MM.1S (cell line): ENCODE data around the gene LIG1.
"Not testable (repeated sequence)": the region's sequence is repeated elsewhere in the genome, so short reads cannot be mapped to it uniquely, and the experiment has no call there.

Experiments
- DNase-seq: peaks from one replicate; pipeline ENCODE4 v3.0.0-alpha.2; 2015
- H2AFZ ChIP-seq: fragments of 300-600 bp; sonication (generic); 2 replicates; pipeline ENCODE4 v1.6.0; 2016; ENCODE audit warnings: antibody characterized with exemption, low read length
- H3F3A ChIP-seq: fragments of 300-600 bp; sonication (generic); 2 replicates; pipeline ENCODE4 v1.6.1; 2016; ENCODE audit warnings: mild to moderate bottlenecking, antibody characterized with exemption, low read length, moderate library complexity, mixed read lengths; ENCODE audit not compliant: insufficient read depth
- H3K27ac ChIP-seq: fragments of 300-600 bp; sonication (generic); 2 replicates; pipeline ENCODE4 v1.5.1; 2016; ENCODE audit warnings: mild to moderate bottlenecking, low read length
- H3K27me3 ChIP-seq: fragments of 300-600 bp; sonication (generic); replicated peaks from 2 replicates; pipeline ENCODE4 v1.6.0; 2016; ENCODE audit warnings: low read length; ENCODE audit not compliant: insufficient read depth
- H3K36me3 ChIP-seq: fragments of 300-600 bp; sonication (generic); replicated peaks from 2 replicates; pipeline ENCODE4 v1.6.1; 2016; ENCODE audit warnings: mild to moderate bottlenecking, low read length, mixed read lengths; ENCODE audit not compliant: insufficient read depth
- H3K4me1 ChIP-seq: fragments of 300-600 bp; sonication (generic); 2 replicates; pipeline ENCODE4 v1.6.1; 2016; ENCODE audit warnings: low read length, mixed read lengths
- H3K4me2 ChIP-seq: fragments of 300-600 bp; sonication (generic); 2 replicates; pipeline ENCODE4 v1.6.0; 2016; ENCODE audit warnings: low read depth, low read length
- H3K4me3 ChIP-seq: fragments of 300-600 bp; sonication (generic); 2 replicates; pipeline ENCODE4 v1.5.1; 2016; ENCODE audit warnings: low read length, mixed read lengths
- H3K79me2 ChIP-seq: fragments of 300-600 bp; sonication (generic); 2 replicates; pipeline ENCODE4 v1.6.1; 2016; ENCODE audit warnings: mixed run types, low read length, mixed read lengths
- H3K9ac ChIP-seq: fragments of 300-600 bp; sonication (generic); 2 replicates; pipeline ENCODE4 v1.6.1; 2016; ENCODE audit warnings: low read length, mixed read lengths
- H3K9me2 ChIP-seq: fragments of 300-600 bp; sonication (generic); replicated peaks from 2 replicates; pipeline ENCODE4 v1.6.1; 2016; ENCODE audit warnings: mild to moderate bottlenecking, low read length, mixed read lengths; ENCODE audit not compliant: insufficient read depth
- H3K9me3 ChIP-seq: fragments of 300-600 bp; sonication (generic); replicated peaks from 2 replicates; pipeline ENCODE4 v1.6.1; 2016; ENCODE audit warnings: mild to moderate bottlenecking, low read length, mixed read lengths; ENCODE audit not compliant: insufficient read depth
- H4K20me1 ChIP-seq: fragments of 300-600 bp; sonication (generic); 2 replicates; pipeline ENCODE4 v1.6.1; 2016; ENCODE audit warnings: mild to moderate bottlenecking, low read length, moderate library complexity, mixed read lengths; ENCODE audit not compliant: insufficient read depth
- EZH2 ChIP-seq: fragments of 300-600 bp; sonication (generic); optimal IDR thresholded peaks from 2 replicates; pipeline ENCODE3; 2017; ENCODE audit warnings: low read depth, mild to moderate bottlenecking, antibody characterized with exemption, low read length, mixed read lengths
- EZH2phosphoT487 ChIP-seq: fragments of 300-600 bp; sonication (generic); IDR thresholded peaks from 2 replicates; pipeline ENCODE4 v1.6.1; 2018; ENCODE audit warnings: antibody characterized with exemption, low read length
- TF ChIP-seq, protein P1 (sequence below): fragments of 300-600 bp; sonication (generic); IDR thresholded peaks from 2 replicates; pipeline ENCODE4 v1.5.1; 2016; ENCODE audit warnings: antibody characterized with exemption, low read length, mixed read lengths

LIG1 gene

DNA sequence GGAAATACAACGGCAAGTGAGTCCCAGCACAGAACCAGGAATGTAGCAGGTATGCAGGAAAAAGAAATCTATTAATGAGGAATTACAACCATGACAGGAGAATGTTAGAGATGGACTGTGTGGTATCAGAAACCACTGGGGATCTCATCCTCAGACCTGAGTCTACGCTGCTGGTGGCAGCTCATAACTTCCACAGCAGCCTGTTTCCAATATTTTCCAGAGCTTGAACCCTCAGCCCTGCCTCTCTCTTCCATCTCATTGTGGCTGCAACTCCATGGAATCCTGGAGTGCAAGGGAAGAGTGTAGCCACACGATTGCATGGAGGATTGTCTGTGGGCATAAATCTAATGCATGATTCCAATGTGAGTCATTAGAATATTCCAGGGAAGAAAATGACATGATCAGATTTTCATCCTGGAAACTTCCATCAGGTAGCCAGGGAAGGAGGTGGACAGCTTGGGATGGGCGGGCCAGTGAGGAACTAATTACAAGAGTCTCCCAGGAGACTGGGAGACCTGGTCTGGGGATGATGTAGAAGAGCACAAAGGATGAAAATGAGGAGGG lies 74.5 kb downstream of the LIG1 start:
- H3K4me2 ChIP-seq, result no peak overlapping the region
- no peak overlapping the region for H3K9ac ChIP-seq
- peaks cover 14% of the 10 kb centered on the region; the same call in 1 of the 2 replicates for H3K27me3 ChIP-seq
- DNase-seq, result no peak
- no peak overlapping the region for H3K4me3 ChIP-seq
- H3K9me2 ChIP-seq, result no peaks in the 10 kb centered on the region
- no peaks in the 10 kb centered on the region for H3K79me2 ChIP-seq
- H3K4me1 ChIP-seq, result no peaks in the 10 kb centered on the region
- no peak overlapping the region for H2AFZ ChIP-seq
- TF ChIP-seq EZH2phosphoT487 (no peak), EZH2 (no peak)
- TF ChIP-seq, protein P1, sequence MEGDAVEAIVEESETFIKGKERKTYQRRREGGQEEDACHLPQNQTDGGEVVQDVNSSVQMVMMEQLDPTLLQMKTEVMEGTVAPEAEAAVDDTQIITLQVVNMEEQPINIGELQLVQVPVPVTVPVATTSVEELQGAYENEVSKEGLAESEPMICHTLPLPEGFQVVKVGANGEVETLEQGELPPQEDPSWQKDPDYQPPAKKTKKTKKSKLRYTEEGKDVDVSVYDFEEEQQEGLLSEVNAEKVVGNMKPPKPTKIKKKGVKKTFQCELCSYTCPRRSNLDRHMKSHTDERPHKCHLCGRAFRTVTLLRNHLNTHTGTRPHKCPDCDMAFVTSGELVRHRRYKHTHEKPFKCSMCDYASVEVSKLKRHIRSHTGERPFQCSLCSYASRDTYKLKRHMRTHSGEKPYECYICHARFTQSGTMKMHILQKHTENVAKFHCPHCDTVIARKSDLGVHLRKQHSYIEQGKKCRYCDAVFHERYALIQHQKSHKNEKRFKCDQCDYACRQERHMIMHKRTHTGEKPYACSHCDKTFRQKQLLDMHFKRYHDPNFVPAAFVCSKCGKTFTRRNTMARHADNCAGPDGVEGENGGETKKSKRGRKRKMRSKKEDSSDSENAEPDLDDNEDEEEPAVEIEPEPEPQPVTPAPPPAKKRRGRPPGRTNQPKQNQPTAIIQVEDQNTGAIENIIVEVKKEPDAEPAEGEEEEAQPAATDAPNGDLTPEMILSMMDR, result no peak
- H3K9me3 ChIP-seq, result no peaks in the 10 kb centered on the region
- H3F3A ChIP-seq, result no peaks in the 10 kb centered on the region
- H3K27ac ChIP-seq, result no peak overlapping the region
- H3K36me3 ChIP-seq, result no peaks in the 10 kb centered on the region
- no peaks in the 10 kb centered on the region for H4K20me1 ChIP-seq

DNA sequence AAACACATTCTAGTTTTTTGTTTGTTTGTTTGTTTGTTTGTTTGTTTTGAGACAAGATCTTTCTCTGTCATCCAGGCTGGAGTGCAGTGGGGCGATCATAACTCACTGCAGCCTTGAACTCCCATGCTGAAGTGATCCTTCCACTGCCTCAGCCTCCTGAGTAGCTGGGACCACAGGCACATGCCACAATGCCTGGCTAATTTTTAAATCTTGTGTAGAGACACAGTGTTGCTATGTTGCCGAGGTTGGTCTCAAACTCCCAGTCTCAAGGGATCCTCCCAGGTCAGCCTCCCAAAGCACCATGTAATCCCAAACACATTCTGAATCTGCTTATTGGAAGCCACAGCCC lies 75.3 kb downstream of the LIG1 start:
- no peaks in the 10 kb centered on the region for H4K20me1 ChIP-seq
- H3K79me2 ChIP-seq, result no peaks in the 10 kb centered on the region
- no peaks in the 10 kb centered on the region for H3F3A ChIP-seq
- H3K27ac ChIP-seq, result no peak overlapping the region
- H3K36me3 ChIP-seq, result no peaks in the 10 kb centered on the region
- TF ChIP-seq EZH2, result no peak
- TF ChIP-seq, protein P1, result no peak
- no peak for TF ChIP-seq EZH2phosphoT487
- no peaks in the 10 kb centered on the region for H3K9me2 ChIP-seq
- H3K4me2 ChIP-seq, result no peak overlapping the region
- no peak for DNase-seq
- H3K9me3 ChIP-seq, result no peaks in the 10 kb centered on the region
- H3K9ac ChIP-seq, result no peak overlapping the region
- no peaks in the 10 kb centered on the region for H3K4me1 ChIP-seq
- H2AFZ ChIP-seq, result no peak overlapping the region
- H3K4me3 ChIP-seq, result no peak overlapping the region
- peaks cover 17% of the 10 kb centered on the region for H3K27me3 ChIP-seq

DNA sequence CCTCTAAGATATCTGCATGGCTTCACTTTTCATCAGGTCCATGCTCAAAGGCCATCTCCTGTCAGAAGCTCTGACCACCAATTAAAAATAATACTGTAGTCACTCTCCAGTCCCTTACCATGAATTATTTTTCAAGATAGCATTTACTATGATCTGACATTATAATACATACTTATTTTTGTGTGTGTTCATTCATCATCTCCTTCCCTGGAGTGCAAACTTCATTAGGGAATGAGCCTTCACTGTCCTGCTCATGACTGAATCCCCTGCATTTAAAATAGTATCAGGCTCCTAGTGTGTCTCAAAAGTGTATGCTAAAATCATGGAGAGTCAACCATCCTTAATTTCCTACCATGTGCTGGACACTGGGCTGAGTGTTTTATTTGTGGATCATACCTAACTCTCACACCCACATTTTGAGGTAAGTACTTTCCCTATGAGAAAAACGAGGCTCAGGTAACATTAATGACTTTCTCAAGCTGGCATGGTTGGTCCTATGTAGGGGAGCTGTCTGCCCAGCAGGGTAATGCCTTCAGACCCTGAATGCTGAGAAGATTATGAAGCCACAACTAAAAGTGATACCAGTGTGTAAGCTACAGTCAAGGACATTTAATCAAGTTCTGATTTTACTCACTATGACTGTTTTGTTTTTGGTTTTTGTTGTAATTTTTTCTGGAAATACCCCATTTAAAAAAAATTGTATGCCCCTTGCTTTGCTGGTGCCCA lies 75.9 kb downstream of the LIG1 start:
- H4K20me1 ChIP-seq, result no peaks in the 10 kb centered on the region

DNA sequence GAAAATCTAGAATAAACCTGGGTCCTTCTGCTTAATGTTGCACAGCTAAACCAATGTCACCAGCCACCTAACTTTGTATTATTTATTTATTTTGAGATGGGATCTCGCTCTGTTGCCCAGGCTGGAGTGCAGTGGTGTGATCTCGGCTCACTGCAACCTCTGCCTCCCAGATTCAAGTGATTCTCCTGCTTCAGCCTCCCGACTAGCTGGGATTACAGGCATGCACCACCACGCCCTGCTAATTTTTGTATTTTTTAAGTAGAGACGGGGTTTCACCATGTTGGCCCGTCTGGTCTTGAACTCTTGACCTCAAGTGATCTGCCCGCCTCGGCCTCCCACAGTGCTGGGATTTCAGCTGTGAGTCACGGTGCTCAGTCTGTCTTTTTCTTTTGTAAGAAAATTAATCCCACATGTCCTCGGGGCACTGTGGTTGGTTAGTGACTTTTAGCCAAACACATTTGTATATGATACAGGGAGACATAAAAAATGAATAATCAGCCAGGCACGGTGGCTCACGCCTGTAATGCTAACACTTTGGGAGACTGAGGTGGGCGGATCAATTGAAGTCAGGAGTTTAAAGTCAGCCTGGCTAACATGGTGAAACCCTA lies 78.9 kb downstream of the LIG1 start:
- not testable (repeated sequence) for H3K9ac ChIP-seq, H3K27ac ChIP-seq, H3K4me3 ChIP-seq, H3K9me2 ChIP-seq, H4K20me1 ChIP-seq, H3K36me3 ChIP-seq, H3K79me2 ChIP-seq, H3K4me1 ChIP-seq, H3K9me3 ChIP-seq, H2AFZ ChIP-seq, H3K4me2 ChIP-seq, DNase-seq, H3F3A ChIP-seq
- H3K27me3 ChIP-seq, result peaks cover 25% of the 10 kb centered on the region

More for the DNA sequence above, 75.9 kb downstream of the LIG1 start:
- H3K27me3 ChIP-seq, result peaks cover 21% of the 10 kb centered on the region
- H2AFZ ChIP-seq, result no peak overlapping the region
- no peaks in the 10 kb centered on the region for H3K36me3 ChIP-seq
- H3K4me1 ChIP-seq, result no peaks in the 10 kb centered on the region
- H3K27ac ChIP-seq, result no peak overlapping the region
- no peaks in the 10 kb centered on the region for H3K9me2 ChIP-seq
- DNase-seq, result no peak
- no peak overlapping the region for H3K4me2 ChIP-seq
- H3K9ac ChIP-seq, result no peak overlapping the region
- H3K4me3 ChIP-seq, result no peak overlapping the region
- TF ChIP-seq EZH2 (no peak), EZH2phosphoT487 (no peak)
- TF ChIP-seq, protein P1, result no peak
- H3F3A ChIP-seq, result no peaks in the 10 kb centered on the region
- H3K79me2 ChIP-seq, result no peaks in the 10 kb centered on the region
- H3K9me3 ChIP-seq, result no peaks in the 10 kb centered on the region
